ENCODE results near the gene TMSB15B.
"Not testable (repeated sequence)": the region's sequence is repeated elsewhere in the genome, so short reads cannot be mapped to it uniquely, and the experiment has no call there.

Gene TMSB15B

GRCh38 chrX:103953353-103953752, 9.1 kb upstream of the TMSB15B start:
- no peak for TF ChIP-seq JUND (IDR thresholded peaks at IDR 0.05; ENCODE audit: low read depth)
- in situ Hi-C loops (cut with HindIII; ENCODE audit: low pct_unique_long_range_greater_than_20kb, low sequenced_read_pairs), result no loop called here
- no peak for DNase-seq (ENCODE audit: low read depth in 1 of 2, low spot score in 1 of 2)

- DNase-seq (ENCODE audit: low read depth in 1 of 2, low spot score in 1 of 2), result no peak
- TF ChIP-seq JUND (IDR thresholded peaks at IDR 0.05; ENCODE audit: low read depth), result no peak
- in situ Hi-C loops (cut with HindIII; ENCODE audit: low pct_unique_long_range_greater_than_20kb, low sequenced_read_pairs), result no loop called here
Measured at GRCh38 chrX:103954259-103954658, 8.2 kb upstream of the TMSB15B start.

DNA sequence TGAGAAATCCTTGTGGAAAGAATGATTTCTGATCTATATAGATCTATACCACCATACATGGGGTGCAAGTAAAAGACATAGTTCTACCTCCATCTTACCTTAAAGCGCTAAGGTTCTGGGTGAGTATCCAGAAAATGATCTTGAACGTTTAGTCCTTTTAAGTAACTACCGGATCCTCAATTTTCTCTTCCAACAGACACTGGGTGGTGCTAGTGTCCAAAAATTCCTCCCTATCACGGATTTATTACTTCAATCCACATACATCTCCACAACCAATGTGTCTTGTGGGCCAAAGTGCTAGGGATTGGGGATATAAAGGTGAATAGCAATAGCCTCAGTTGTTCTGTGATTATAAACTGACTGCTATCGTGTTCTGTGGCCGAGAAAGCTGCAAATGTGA, 1.8 kb upstream of the TMSB15B start:
- DNase-seq (ENCODE audit: low read depth in 1 of 2, low spot score in 1 of 2); in situ Hi-C loops (cut with HindIII; ENCODE audit: low pct_unique_long_range_greater_than_20kb, low sequenced_read_pairs): not testable (repeated sequence)

- in situ Hi-C loops (cut with HindIII; ENCODE audit: low pct_unique_long_range_greater_than_20kb, low sequenced_read_pairs); DNase-seq (ENCODE audit: low read depth in 1 of 2, low spot score in 1 of 2): not testable (repeated sequence)
Measured at GRCh38 chrX:103983508-103983907, 21.1 kb downstream of the TMSB15B start.

GRCh38 chrX:103999234-103999633, 36.8 kb downstream of the TMSB15B start:
- in situ Hi-C loops (cut with HindIII; ENCODE audit: low pct_unique_long_range_greater_than_20kb, low sequenced_read_pairs), result no loop called here
- DNase-seq (ENCODE audit: low read depth in 1 of 2, low spot score in 1 of 2), result no peak
- TF ChIP-seq JUND (IDR thresholded peaks at IDR 0.05; ENCODE audit: low read depth), result no peak

- no peak for TF ChIP-seq JUND (IDR thresholded peaks at IDR 0.05; ENCODE audit: low read depth)
- in situ Hi-C loops (cut with HindIII; ENCODE audit: low pct_unique_long_range_greater_than_20kb, low sequenced_read_pairs), result no loop called here
- DNase-seq (ENCODE audit: low read depth in 1 of 2, low spot score in 1 of 2), result no peak
Measured at GRCh38 chrX:104008831-104009230, 46.4 kb downstream of the TMSB15B start.

DNA sequence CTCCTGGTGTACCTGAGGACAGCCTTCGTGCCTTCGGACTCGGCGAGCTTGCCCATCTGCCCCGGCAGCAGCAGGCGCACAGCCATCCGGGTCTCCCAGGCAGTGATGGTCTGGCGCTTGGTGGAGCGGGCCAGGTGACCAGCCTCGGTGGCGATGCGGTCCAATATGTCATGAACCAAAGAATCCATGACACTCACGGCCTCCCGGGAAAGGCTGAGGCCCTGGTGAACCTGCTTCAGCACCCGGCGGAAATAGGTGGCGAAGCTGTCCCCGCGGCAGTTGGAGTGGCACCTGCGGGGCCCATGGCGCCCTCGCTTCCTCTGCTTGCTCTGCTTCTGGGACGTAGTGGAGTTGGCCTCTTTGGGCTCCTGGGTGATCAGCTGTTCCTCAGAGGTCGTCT, 50.7 kb downstream of the TMSB15B start:
- no peak for TF ChIP-seq JUND (IDR thresholded peaks at IDR 0.05; ENCODE audit: low read depth)
- in situ Hi-C loops (cut with HindIII; ENCODE audit: low pct_unique_long_range_greater_than_20kb, low sequenced_read_pairs), result no loop called here
- no peak for DNase-seq (ENCODE audit: low read depth in 1 of 2, low spot score in 1 of 2)

- DNase-seq (ENCODE audit: low read depth in 1 of 2, low spot score in 1 of 2), result no peak
- in situ Hi-C loops (cut with HindIII; ENCODE audit: low pct_unique_long_range_greater_than_20kb, low sequenced_read_pairs), result no loop called here
- no peak for TF ChIP-seq JUND (IDR thresholded peaks at IDR 0.05; ENCODE audit: low read depth)
Measured at GRCh38 chrX:104013606-104014005, 51.2 kb downstream of the TMSB15B start, which contains the start of gene H2BW1. Gene H2BW1, minus strand, starts transcription at chrX:104013708. Its CDS starts 132 bp downstream, at chrX:104013576.

- DNase-seq (ENCODE audit: low read depth in 1 of 2, low spot score in 1 of 2); in situ Hi-C loops (cut with HindIII; ENCODE audit: low pct_unique_long_range_greater_than_20kb, low sequenced_read_pairs): not testable (repeated sequence)
Measured at GRCh38 chrX:104015576-104015975, 53.1 kb downstream of the TMSB15B start.

All from T47D (cell line).